ENCODE measurements around the gene CREB3L4. TPM values are rescaled to one million over a fixed set of nuclear protein-coding genes. Genes with fewer than 3 reads are reported as not detected.

Gene CREB3L4
- total RNA-seq, 4 donors from 2014 or later = 4.7 to 12.1 (median 8.7) TPM

DNA sequence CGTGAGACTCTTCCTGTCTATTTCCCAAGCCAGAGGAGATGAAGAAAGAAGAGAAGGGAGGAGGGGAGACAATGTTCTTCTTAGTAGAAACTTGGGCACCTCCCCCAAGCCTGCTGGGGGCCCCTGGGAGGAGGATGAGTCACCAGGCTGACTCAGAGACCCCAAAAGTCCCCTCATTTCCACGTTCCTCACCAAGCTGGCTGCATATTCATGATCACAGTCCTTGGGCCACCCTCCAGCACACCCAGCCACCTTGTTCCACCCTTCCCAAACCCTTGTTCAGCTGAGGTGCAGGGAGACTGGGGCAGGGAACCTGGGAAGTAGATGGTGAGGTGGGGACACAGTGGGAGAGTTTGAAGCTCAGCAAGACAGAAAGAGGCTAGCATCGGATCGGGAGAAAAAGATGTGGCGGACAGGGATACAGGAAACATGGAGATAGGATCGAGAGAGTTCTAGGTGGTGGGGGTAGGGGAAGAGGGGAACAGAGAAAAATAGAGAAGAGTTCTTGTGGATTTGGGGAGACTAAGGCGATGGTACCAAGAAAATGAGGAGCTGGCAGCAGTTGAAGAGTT, 17.7 kb downstream of the CREB3L4 start:
- TF ChIP-seq, protein P1, sequence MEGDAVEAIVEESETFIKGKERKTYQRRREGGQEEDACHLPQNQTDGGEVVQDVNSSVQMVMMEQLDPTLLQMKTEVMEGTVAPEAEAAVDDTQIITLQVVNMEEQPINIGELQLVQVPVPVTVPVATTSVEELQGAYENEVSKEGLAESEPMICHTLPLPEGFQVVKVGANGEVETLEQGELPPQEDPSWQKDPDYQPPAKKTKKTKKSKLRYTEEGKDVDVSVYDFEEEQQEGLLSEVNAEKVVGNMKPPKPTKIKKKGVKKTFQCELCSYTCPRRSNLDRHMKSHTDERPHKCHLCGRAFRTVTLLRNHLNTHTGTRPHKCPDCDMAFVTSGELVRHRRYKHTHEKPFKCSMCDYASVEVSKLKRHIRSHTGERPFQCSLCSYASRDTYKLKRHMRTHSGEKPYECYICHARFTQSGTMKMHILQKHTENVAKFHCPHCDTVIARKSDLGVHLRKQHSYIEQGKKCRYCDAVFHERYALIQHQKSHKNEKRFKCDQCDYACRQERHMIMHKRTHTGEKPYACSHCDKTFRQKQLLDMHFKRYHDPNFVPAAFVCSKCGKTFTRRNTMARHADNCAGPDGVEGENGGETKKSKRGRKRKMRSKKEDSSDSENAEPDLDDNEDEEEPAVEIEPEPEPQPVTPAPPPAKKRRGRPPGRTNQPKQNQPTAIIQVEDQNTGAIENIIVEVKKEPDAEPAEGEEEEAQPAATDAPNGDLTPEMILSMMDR (IDR thresholded peaks at IDR 0.05; ENCODE audit: low read depth) = no peak

DNA sequence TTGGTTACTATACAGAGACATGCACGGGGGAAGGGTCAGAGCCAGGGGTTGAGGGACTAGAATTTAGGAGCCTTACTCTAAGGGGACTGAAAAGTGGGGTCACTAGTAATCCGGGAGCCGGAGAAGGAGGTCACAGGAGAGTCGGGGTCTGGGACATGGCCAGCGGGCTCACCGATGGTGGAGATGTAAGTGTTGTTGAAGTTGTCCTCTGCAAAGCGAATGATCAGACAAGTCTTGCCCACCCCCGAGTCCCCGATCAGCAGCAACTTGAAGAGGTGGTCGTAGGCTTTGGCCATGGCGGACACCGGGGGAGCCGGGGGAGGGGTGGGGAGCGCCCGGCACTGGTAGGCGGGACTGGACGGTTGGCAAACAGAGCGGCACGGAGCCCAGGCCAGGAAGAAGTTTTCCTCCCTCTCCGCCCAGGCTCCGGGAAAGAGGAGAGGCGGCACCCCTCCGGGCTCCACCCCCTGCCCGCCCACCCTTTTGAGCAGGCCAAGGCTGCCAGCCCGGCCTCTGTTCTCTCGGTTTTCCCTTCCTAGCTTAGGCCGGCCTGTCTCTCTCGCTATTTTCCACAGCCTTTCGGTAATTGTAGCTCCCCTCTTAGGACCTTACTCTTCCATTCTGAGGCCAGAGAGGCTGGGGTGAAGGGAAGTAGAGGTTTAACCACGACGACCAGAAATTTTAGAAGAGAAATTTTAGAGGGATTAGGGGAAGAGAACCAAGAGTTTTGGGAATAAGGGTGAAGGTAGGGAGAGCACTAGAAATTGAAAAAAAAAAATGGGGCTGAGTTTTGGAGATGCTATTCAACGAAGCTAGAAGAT, 18.4 kb downstream of the CREB3L4 start, which contains the start of gene RAB13:
RAB13 (minus strand) TSS at position 399 of the 821 bp plus-strand sequence; CDS start at position 296, 103 bp downstream.
- TF ChIP-seq, protein P1 (IDR thresholded peaks at IDR 0.05; ENCODE audit: low read depth) = no peak

DNA sequence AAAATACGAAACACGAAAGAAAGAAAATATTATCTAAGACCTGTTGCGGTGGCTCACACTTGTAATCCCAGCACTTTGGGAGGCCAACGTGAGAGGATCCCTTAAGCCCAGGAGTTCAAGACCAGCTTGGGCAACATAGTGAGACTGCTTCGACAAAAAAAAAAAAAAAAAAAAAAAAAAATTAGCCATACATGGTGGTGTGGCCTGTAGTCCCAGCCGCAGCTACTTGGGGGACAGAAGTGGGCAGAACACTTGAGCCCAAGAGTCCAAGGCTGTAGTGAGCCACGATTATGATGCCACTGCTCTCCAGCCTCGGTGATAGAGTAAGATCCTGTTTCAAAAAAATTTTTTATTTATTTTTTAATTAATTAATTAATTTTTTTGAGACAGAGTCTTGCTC, 19.9 kb downstream of the CREB3L4 start:
- TF ChIP-seq, protein P1 (IDR thresholded peaks at IDR 0.05; ENCODE audit: low read depth) = no peak

DNA sequence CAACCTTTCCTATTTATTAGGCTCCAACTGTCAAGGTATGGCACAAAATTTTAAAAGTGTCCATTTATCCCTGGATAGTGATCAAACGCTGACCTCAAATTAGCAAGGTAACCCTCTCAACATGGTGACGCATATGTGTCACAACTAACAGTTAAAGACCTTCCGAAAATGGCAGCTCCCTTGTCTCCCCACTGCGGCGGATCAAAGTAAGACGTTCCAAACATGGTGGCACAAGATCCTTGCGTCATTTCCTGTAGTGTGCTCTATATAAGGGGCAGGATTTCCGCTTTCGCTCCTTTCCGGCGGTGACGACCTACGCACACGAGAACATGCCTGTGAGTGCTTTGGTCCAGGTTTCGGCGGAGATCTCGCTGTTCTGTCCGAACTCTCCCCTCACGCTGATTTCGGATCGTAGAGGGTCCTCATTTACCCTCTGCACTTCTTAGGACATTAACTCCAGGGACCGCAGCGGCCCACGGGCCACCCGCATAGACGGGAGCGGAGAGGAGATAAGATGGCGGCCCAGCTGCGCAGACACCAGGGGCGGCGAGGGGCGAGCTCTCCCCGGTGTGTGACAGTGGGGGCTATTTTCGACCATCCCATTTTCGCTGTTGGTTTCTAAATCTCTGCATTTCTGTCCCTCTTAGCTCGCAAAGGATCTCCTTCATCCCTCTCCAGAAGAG, 22.9 kb downstream of the CREB3L4 start, which contains the start of gene RPS27:
RPS27 (plus strand) TSS at position 295 of the 683 bp plus-strand sequence; CDS start at position 330, 35 bp downstream.
- TF ChIP-seq, protein P1 (IDR thresholded peaks at IDR 0.05; ENCODE audit: low read depth) = no peak

DNA sequence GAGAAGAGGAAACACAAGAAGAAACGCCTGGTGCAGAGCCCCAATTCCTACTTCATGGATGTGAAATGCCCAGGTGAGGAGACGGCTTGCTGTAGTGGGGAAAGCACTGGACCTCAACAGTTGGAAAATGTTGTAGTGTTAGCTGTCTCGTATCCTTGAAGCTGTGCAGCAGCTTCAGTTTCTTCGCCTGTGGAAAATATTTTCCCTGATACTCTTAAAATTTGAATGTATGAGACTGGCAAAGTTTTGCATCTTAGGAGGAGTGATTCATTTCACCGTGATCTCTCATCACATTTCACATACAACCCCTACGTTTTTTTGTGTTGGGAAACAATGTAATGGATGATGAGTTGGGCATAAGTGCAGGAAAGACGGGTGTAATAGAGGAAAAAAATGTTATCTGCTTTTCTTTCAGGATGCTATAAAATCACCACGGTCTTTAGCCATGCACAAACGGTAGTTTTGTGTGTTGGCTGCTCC, 23.5 kb downstream of the CREB3L4 start:
- TF ChIP-seq, protein P1 (IDR thresholded peaks at IDR 0.05; ENCODE audit: low read depth) = no peak

DNA sequence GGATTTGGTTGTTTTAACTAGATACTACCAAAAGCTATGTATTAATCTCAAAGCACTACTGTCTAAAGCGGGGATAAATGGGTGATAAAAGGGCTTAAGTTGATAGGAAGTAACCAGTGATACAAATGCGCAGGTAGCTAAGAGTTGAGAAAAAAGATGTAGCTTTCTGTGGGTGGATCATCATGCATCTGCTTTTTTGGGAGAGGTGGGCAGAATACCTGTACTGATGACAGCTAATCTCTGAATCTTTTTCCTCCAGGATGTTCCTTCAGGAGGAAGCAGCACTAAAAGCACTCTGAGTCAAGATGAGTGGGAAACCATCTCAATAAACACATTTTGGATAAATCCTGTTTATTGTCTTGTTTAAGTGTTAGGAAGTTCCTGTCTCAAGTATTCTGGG, 24.1 kb downstream of the CREB3L4 start:
- TF ChIP-seq, protein P1 (IDR thresholded peaks at IDR 0.05; ENCODE audit: low read depth) = no peak

DNA sequence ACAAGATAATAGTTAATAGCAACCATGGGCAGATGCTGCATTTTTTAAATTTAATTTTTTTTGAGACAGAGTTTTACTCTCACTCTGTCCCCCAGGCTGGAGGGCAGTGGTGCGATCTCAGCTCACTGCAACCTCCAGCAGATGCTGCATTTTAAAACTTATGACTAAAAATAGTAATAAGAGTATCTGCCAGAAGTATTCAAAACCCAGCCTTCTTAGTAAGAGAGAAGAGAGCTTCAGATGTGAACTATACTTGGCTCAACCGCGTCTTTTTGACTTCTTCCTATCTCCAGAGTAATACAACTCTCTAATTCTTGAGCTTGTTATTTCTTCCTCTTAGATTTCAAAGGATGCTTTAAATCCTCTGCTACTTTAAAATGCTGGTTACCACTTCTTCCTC, 27.5 kb downstream of the CREB3L4 start:
- TF ChIP-seq, protein P1 (IDR thresholded peaks at IDR 0.05; ENCODE audit: low read depth) = no peak
